Muscle of leg (tissue), 11 donors: ENCODE data around the gene ZNF474. TPM values are rescaled to one million over a fixed set of nuclear protein-coding genes. Genes with fewer than 3 reads are reported as not detected.

ENCODE experiments used
- DNase-seq: peaks from one replicate; pipeline ENCODE4 v3.0.0; 2013
- H3K27ac ChIP-seq: one replicate; pipeline ENCODE4 v1.5.1; 2013; ENCODE audit warnings: mild to moderate bottlenecking, low read length, control low read depth
- H3K27me3 ChIP-seq: one replicate; pipeline ENCODE4 v1.6.1; 2013; ENCODE audit warnings: low read length; ENCODE audit not compliant: control insufficient read depth, insufficient read depth
- H3K36me3 ChIP-seq: one replicate; pipeline ENCODE4 v1.6.1; 2013; ENCODE audit warnings: low read length; ENCODE audit not compliant: control insufficient read depth, insufficient read depth
- H3K4me1 ChIP-seq: one replicate; pipeline ENCODE4 v1.6.1; 2013; ENCODE audit warnings: low read length; ENCODE audit not compliant: control insufficient read depth, insufficient read depth
- H3K4me3 ChIP-seq: one replicate; pipeline ENCODE4 v1.5.1; 2013; ENCODE audit warnings: low read length, control low read depth
- H3K9me3 ChIP-seq: replicated peaks from 2 replicates; pipeline ENCODE4 v1.6.1; 2013; ENCODE audit warnings: low read depth, low read length; ENCODE audit not compliant: control insufficient read depth
- WGBS: methylation state at CpG from one replicate; pipeline ENCODE4 v1.1.5; 2013; ENCODE audit warnings: missing lambda C conversion rate; ENCODE audit not compliant: insufficient coverage; 5-methylcytosine and 5-hydroxymethylcytosine counted together
- polyA plus RNA-seq, 8 donors: library from polyadenylated mRNA; unstranded; fragments of 120-200 nt; gene quantifications; one replicate each; pipeline versions ENCODE4 v1.2.1 to v1.2.3, GENCODE V29; 2013; ENCODE audit warnings: inconsistent platforms in 1 of 8, low replicate concordance in 1 of 8; ENCODE audit not compliant: insufficient read length in 8 of 8, insufficient read depth in 1 of 8
- total RNA-seq: library from RNA; stranded (reverse); fragments of 120-200 nt; gene quantifications from one replicate; pipeline ENCODE4 v1.2.4, GENCODE V29; 2013

Gene ZNF474
- total and polyA plus RNA-seq, 9 donors, result 0.66 to 5.1 (median 2.0) TPM

- Histone ChIP-seq H3K4me3 (no peak overlapping the region), H3K36me3 (no peaks in the 10 kb centered on the region), H3K4me1 (peaks cover 2% of the 10 kb centered on the region), H3K27me3 (no peaks in the 10 kb centered on the region), H3K27ac (no peak overlapping the region), H3K9me3 (no peaks in the 10 kb centered on the region)
- WGBS, result no CpG with 5 or more reads among the region's 3 CpGs
- DNase-seq, result no peak
Measured at GRCh38 chr5:122164831-122165558, 35.6 kb downstream of the ZNF474 start.

- DNase-seq, result peak; percentile 32
- no peaks in the 10 kb centered on the region for H3K27me3 ChIP-seq
- 80% methylated on average over 1 of the region's 3 CpGs for WGBS
- H3K4me3 ChIP-seq, result no peak overlapping the region
- no peaks in the 10 kb centered on the region for H3K36me3 ChIP-seq
- no peak overlapping the region for H3K27ac ChIP-seq
- no peaks in the 10 kb centered on the region for H3K9me3 ChIP-seq
- H3K4me1 ChIP-seq, result peaks cover 2% of the 10 kb centered on the region
Measured at GRCh38 chr5:122165559-122166078, 36.3 kb downstream of the ZNF474 start.

DNA sequence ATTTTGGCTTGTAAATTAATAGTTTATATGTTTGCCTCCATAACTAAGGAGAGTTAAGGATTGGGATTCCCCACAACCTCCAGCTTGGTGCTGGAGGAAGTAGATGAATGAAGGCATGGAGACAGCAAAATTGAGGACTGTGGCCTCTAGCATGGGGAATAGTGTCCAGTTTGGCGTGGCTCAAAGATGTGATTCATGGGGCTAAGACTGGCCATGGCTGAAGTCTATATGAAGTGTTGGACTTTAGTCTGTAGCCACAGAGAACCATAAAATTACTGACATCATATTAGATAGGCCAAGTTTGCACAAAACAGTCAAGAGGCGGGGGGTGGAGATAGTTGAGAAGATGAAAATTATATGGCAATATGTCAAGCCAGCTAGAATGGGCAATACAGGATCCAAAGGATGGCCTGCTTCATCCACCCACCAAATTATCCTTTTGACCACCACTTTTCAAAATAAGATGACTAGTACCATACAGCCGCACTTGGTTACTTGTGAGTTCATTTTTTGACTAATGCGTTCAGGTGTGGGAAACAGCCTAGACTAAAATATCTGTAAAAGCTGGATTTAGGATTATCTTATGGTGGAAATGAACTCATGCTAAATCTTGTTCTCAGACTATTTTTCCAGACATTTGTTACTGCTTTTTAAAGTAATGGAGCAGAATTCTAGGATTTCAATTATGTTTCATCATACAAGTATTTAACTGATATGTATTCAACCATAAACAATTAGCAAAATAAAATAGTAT lies 40.2 kb downstream of the ZNF474 start:
- no peak overlapping the region for H3K4me3 ChIP-seq
- no peak overlapping the region for H3K27ac ChIP-seq
- H3K36me3 ChIP-seq, result no peaks in the 10 kb centered on the region
- H3K27me3 ChIP-seq, result no peaks in the 10 kb centered on the region
- no peak for DNase-seq
- peaks cover 5% of the 10 kb centered on the region for H3K4me1 ChIP-seq
- no peaks in the 10 kb centered on the region for H3K9me3 ChIP-seq
- no CpG with 5 or more reads among the region's 4 CpGs for WGBS

DNA sequence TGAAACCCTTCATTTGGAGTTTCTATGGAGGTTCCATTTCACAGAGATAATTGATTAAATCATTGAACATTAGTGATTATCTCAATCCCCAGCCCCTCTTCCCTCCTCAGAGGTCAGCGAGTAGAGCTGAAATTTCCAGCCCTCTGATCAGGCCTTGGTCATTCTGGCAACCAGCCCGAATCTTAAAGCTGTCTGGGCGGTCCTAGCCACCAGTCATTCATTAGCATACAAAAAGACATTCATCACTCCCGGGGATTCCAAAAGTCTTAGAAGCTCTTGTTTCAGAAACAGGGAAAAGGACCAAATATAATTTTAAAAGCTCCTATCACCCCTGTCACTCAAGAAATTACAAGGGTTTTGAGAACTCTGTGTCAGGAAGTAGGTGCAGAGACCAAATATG lies 41.3 kb downstream of the ZNF474 start:
- Histone ChIP-seq H3K9me3 (no peaks in the 10 kb centered on the region), H3K27ac (no peak overlapping the region), H3K4me1 (peaks cover 5% of the 10 kb centered on the region), H3K4me3 (no peak overlapping the region), H3K27me3 (no peaks in the 10 kb centered on the region), H3K36me3 (no peaks in the 10 kb centered on the region)
- DNase-seq, result peak; percentile 38
- no CpG with 5 or more reads among the region's 4 CpGs for WGBS

GRCh38 chr5:122172207-122172606 lies 42.9 kb downstream of the ZNF474 start:
- Histone ChIP-seq H3K4me3 (no peak overlapping the region), H3K27ac (peak overlapping the region; percentile 21), H3K9me3 (no peaks in the 10 kb centered on the region), H3K27me3 (no peaks in the 10 kb centered on the region), H3K36me3 (no peaks in the 10 kb centered on the region), H3K4me1 (peaks cover 5% of the 10 kb centered on the region)
- WGBS, result no CpG with 5 or more reads among the region's 1 CpG
- peak; percentile 77 for DNase-seq

- Histone ChIP-seq H3K27ac (peak overlapping the region; percentile 88), H3K4me1 (peaks cover 5% of the 10 kb centered on the region), H3K4me3 (no peak overlapping the region), H3K36me3 (no peaks in the 10 kb centered on the region), H3K27me3 (no peaks in the 10 kb centered on the region), H3K9me3 (no peaks in the 10 kb centered on the region)
- WGBS, result 7% methylated on average over 3 of the region's 5 CpGs
- DNase-seq, result peak; percentile 90
Measured at GRCh38 chr5:122173474-122174415, 44.4 kb downstream of the ZNF474 start.

DNA sequence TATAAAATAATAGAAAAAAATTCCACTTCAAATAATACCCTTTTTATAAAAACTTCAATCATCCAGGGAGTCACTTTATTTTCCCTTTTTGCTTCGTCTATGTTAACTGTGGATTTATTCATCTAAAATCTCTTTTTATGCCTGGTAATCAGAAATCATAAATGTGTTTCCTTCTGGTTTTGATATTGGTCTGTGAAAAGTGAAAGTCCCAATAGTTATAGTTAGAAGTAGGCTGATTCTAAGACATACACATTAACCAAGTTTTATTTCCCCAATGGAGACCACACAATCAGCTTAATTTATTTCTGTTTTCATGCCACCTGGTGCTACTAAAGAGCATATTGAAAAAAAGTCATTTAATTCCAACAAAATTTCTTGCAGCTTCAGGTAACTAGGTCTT lies 45.7 kb downstream of the ZNF474 start:
- Histone ChIP-seq H3K27me3 (no peaks in the 10 kb centered on the region), H3K9me3 (no peaks in the 10 kb centered on the region), H3K36me3 (no peaks in the 10 kb centered on the region), H3K4me3 (no peak overlapping the region), H3K27ac (no peak overlapping the region), H3K4me1 (peaks cover 5% of the 10 kb centered on the region)
- no peak for DNase-seq
- no CpG with 5 or more reads among the region's 1 CpG for WGBS

- H3K27ac ChIP-seq, result no peak overlapping the region
- H3K4me1 ChIP-seq, result peaks cover 5% of the 10 kb centered on the region
- no peaks in the 10 kb centered on the region for H3K9me3 ChIP-seq
- DNase-seq, result peak; percentile 40
- no peaks in the 10 kb centered on the region for H3K36me3 ChIP-seq
- no peaks in the 10 kb centered on the region for H3K27me3 ChIP-seq
- H3K4me3 ChIP-seq, result no peak overlapping the region
Measured at GRCh38 chr5:122175852-122176251, 46.5 kb downstream of the ZNF474 start.

DNA sequence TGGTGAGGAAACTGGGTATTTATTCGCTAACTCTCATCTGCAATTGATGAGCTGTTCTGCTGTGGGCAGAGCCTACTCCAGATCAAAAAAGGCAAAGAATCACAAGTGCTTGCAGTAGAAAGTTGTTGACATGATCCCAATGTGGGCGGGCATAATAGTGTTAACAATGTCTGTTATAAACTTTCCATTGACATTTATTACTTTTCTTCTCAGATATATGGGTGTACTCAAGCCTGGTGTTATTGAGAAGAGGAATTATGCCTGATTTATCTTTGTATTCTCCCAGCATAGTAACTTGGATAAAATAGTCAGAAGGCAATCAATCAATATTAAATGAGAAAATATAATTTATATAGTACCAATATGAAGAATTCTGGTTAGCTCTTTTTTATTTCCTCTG lies 47.8 kb downstream of the ZNF474 start:
- DNase-seq, result no peak
- peaks cover 5% of the 10 kb centered on the region for H3K4me1 ChIP-seq
- H3K36me3 ChIP-seq, result no peaks in the 10 kb centered on the region
- H3K4me3 ChIP-seq, result no peak overlapping the region
- no peaks in the 10 kb centered on the region for H3K27me3 ChIP-seq
- H3K9me3 ChIP-seq, result no peaks in the 10 kb centered on the region
- 60% methylated on average over 1 of the region's 2 CpGs for WGBS
- no peak overlapping the region for H3K27ac ChIP-seq

DNA sequence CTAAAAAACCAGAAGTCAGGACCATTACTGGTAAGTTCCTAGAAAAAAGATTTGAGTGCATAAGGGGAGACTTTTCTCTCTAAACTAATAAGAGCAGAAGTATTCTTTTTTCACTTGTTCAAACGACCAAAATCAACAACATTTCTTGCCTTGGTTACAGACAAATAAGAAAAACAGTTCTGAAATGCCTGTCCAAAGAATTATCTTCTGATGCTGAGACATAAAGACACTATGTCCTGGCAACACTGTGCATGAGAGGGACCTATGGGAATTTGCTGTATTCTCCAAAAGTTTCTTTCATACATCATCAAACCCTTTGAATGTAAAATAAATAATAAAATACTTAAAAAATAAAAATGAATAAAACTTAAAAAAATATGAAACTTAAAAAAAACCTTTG lies 50.4 kb downstream of the ZNF474 start:
- Histone ChIP-seq H3K36me3 (no peaks in the 10 kb centered on the region), H3K27me3 (no peaks in the 10 kb centered on the region), H3K9me3 (no peaks in the 10 kb centered on the region), H3K4me3 (no peak overlapping the region), H3K27ac (peak overlapping the region; percentile 15), H3K4me1 (peaks cover 12% of the 10 kb centered on the region)
- whole genome bisulfite sequencing, result no CpG with 5 or more reads among the region's 1 CpG
- DNase-seq, result peak; percentile 82
